ENCODE data around the gene NEMP1.
"Not testable (repeated sequence)": the region's sequence is repeated elsewhere in the genome, so short reads cannot be mapped to it uniquely, and the experiment has no call there.

NEMP1 gene

GRCh38 chr12:57029457-57029856 lies 49.1 kb downstream of the NEMP1 start:
- no peak for DNase-seq (ENCODE audit: low read depth in 3 of 3)

GRCh38 chr12:57027805-57028153 lies 50.8 kb downstream of the NEMP1 start:
- DNase-seq (ENCODE audit: low read depth in 3 of 3), result no peak

- DNase-seq (ENCODE audit: low read depth in 3 of 3), result no peak
Measured at GRCh38 chr12:57027011-57027804, 51.4 kb downstream of the NEMP1 start.

GRCh38 chr12:57025196-57025595 lies 53.4 kb downstream of the NEMP1 start:
- DNase-seq (ENCODE audit: low read depth in 3 of 3), result no peak

GRCh38 chr12:57022324-57022723 lies 56.3 kb downstream of the NEMP1 start:
- DNase-seq (ENCODE audit: low read depth in 3 of 3), result not testable (repeated sequence)

- no peak for DNase-seq (ENCODE audit: low read depth in 3 of 3)
Measured at GRCh38 chr12:57019983-57020719, 58.4 kb downstream of the NEMP1 start.

- no peak for DNase-seq (ENCODE audit: low read depth in 3 of 3)
Measured at GRCh38 chr12:57018906-57019305, 59.7 kb downstream of the NEMP1 start.

GRCh38 chr12:57018353-57018752 lies 60.2 kb downstream of the NEMP1 start:
- not testable (repeated sequence) for DNase-seq (ENCODE audit: low read depth in 3 of 3)

GRCh38 chr12:57016348-57016747 lies 62.2 kb downstream of the NEMP1 start, which contains the start of gene TAC3:
Gene TAC3 (minus strand): TSS chr12:57016529. CDS start chr12:57015797, 732 bp downstream.
- DNase-seq (ENCODE audit: low read depth in 3 of 3), result no peak

GRCh38 chr12:57012600-57013465 lies 65.8 kb downstream of the NEMP1 start:
- no peak for DNase-seq (ENCODE audit: low read depth in 3 of 3)

- DNase-seq (ENCODE audit: low read depth in 3 of 3), result no peak
Measured at GRCh38 chr12:57011438-57012424, 66.9 kb downstream of the NEMP1 start.

- DNase-seq (ENCODE audit: low read depth in 3 of 3), result no peak
Measured at GRCh38 chr12:57010627-57011247, 67.9 kb downstream of the NEMP1 start.

- DNase-seq (ENCODE audit: low read depth in 3 of 3), result no peak
Measured at GRCh38 chr12:57009949-57010626, 68.5 kb downstream of the NEMP1 start.

GRCh38 chr12:57008178-57008577 lies 70.4 kb downstream of the NEMP1 start:
- DNase-seq (ENCODE audit: low read depth in 3 of 3), result no peak

- no peak for DNase-seq (ENCODE audit: low read depth in 3 of 3)
Measured at GRCh38 chr12:57006809-57007475, 71.6 kb downstream of the NEMP1 start.

- peak in 2 of 3 donors; percentile 26 to 68 for DNase-seq (ENCODE audit: low read depth in 3 of 3)
Measured at GRCh38 chr12:57005980-57006808, 72.4 kb downstream of the NEMP1 start, which contains the start of gene ZBTB39. Gene ZBTB39 (minus strand): TSS chr12:57006546. CDS start chr12:57004917, 1,629 bp downstream.

Measured in stimulated activated CD4-positive, alpha-beta T cell treated with anti-CD3 and anti-CD28 coated beads, TNF-alpha, amount 100 ng/mL, for 48 hours (primary cell).